ENCODE measurements around the gene TMED4.
"Not testable (repeated sequence)": the region's sequence is repeated elsewhere in the genome, so short reads cannot be mapped to it uniquely, and the experiment has no call there.

The TMED4 gene

GRCh38 chr7:44564606-44565005, 17.4 kb downstream of the TMED4 start:
- no peaks in the 10 kb centered on the region for H3K9me3 Mint-ChIP-seq
- no peak for TF ChIP-seq CTCF (IDR thresholded peaks at IDR 0.05; ENCODE audit: unreplicated experiment in 3 of 3)
- no peaks in the 10 kb centered on the region for H3K4me1 Mint-ChIP-seq
- no peaks in the 10 kb centered on the region for H3K27me3 Mint-ChIP-seq (ENCODE audit: low read depth)
- peaks cover 40% of the 10 kb centered on the region for H3K36me3 Mint-ChIP-seq (ENCODE audit: low read depth)
- H3K4me3 Mint-ChIP-seq: no peak overlapping the region
- no peak overlapping the region for H3K27ac Mint-ChIP-seq

- Mint-ChIP-seq H3K4me3 (no peak overlapping the region), H3K27ac (no peak overlapping the region), H3K27me3 (ENCODE audit: low read depth) (no peaks in the 10 kb centered on the region), H3K9me3 (no peaks in the 10 kb centered on the region), H3K36me3 (ENCODE audit: low read depth) (peaks cover 26% of the 10 kb centered on the region), H3K4me1 (no peaks in the 10 kb centered on the region)
- no peak for TF ChIP-seq CTCF (IDR thresholded peaks at IDR 0.05; ENCODE audit: unreplicated experiment in 3 of 3)
Measured at GRCh38 chr7:44563171-44563679, 18.8 kb downstream of the TMED4 start.

GRCh38 chr7:44562622-44562962, 19.4 kb downstream of the TMED4 start:
- not testable (repeated sequence) for H3K9me3 Mint-ChIP-seq; H3K4me3 Mint-ChIP-seq; H3K4me1 Mint-ChIP-seq; H3K27ac Mint-ChIP-seq; H3K27me3 Mint-ChIP-seq (ENCODE audit: low read depth)
- H3K36me3 Mint-ChIP-seq (ENCODE audit: low read depth): peaks cover 22% of the 10 kb centered on the region

- H3K27me3 Mint-ChIP-seq (ENCODE audit: low read depth): no peaks in the 10 kb centered on the region
- H3K27ac Mint-ChIP-seq: no peak overlapping the region
- no peaks in the 10 kb centered on the region for H3K9me3 Mint-ChIP-seq
- peaks cover 18% of the 10 kb centered on the region for H3K36me3 Mint-ChIP-seq (ENCODE audit: low read depth)
- no peak for TF ChIP-seq CTCF (IDR thresholded peaks at IDR 0.05; ENCODE audit: unreplicated experiment in 3 of 3)
- no peak overlapping the region for H3K4me3 Mint-ChIP-seq
- H3K4me1 Mint-ChIP-seq: no peaks in the 10 kb centered on the region
Measured at GRCh38 chr7:44561962-44562621, 19.9 kb downstream of the TMED4 start.

- Mint-ChIP-seq H3K27ac (no peak overlapping the region), H3K4me1 (no peaks in the 10 kb centered on the region), H3K9me3 (no peaks in the 10 kb centered on the region), H3K27me3 (ENCODE audit: low read depth) (no peaks in the 10 kb centered on the region), H3K4me3 (no peak overlapping the region), H3K36me3 (ENCODE audit: low read depth) (peaks cover 18% of the 10 kb centered on the region)
- no peak for TF ChIP-seq CTCF (IDR thresholded peaks at IDR 0.05; ENCODE audit: unreplicated experiment in 3 of 3)
Measured at GRCh38 chr7:44561481-44561880, 20.6 kb downstream of the TMED4 start.

GRCh38 chr7:44559485-44559884, 22.5 kb downstream of the TMED4 start:
- H3K4me3 Mint-ChIP-seq: no peak overlapping the region
- H3K27me3 Mint-ChIP-seq (ENCODE audit: low read depth): no peaks in the 10 kb centered on the region
- no peaks in the 10 kb centered on the region for H3K9me3 Mint-ChIP-seq
- no peak overlapping the region for H3K27ac Mint-ChIP-seq
- no peak for TF ChIP-seq CTCF (IDR thresholded peaks at IDR 0.05; ENCODE audit: unreplicated experiment in 3 of 3)
- H3K4me1 Mint-ChIP-seq: no peaks in the 10 kb centered on the region
- peaks cover 5% of the 10 kb centered on the region for H3K36me3 Mint-ChIP-seq (ENCODE audit: low read depth)

Data from nephron (organoid).